HEK293 (cell line): Measurements from ENCODE around the gene SLC35F3.

Experiments
- ATF2 ChIP-seq: fragments of 450-650 bp; formaldehyde crosslinking; IDR thresholded peaks from 2 replicates; pipeline ENCODE4 v1.5.1; 2016; ENCODE audit warnings: missing biosample characterization, missing genetic modification characterization, low read depth
- CTCF ChIP-seq: fragments of 450-650 bp; formaldehyde crosslinking; IDR thresholded peaks from 2 replicates; pipeline ENCODE4 v1.5.1; 2016; ENCODE audit warnings: missing biosample characterization, missing genetic modification characterization
- GFI1B ChIP-seq: fragments of 450-650 bp; formaldehyde crosslinking; IDR thresholded peaks from 2 replicates; pipeline ENCODE4 v1.5.1; 2016; ENCODE audit warnings: missing biosample characterization, missing genetic modification characterization
- HOXA7 ChIP-seq: sonication (generic); formaldehyde crosslinking; IDR thresholded peaks from 2 replicates; pipeline ENCODE4 v1.8.1; 2022; ENCODE audit warnings: missing genetic modification reagents, borderline replicate concordance
- SALL2 ChIP-seq: fragments of 450-650 bp; formaldehyde crosslinking; IDR thresholded peaks from 2 replicates; pipeline ENCODE4 v1.5.0; 2017; ENCODE audit warnings: missing biosample characterization, mild to moderate bottlenecking, missing genetic modification characterization, borderline replicate concordance
- YY1 ChIP-seq: fragments of 450-650 bp; formaldehyde crosslinking; IDR thresholded peaks from 2 replicates; pipeline ENCODE4 v1.5.1; 2018; ENCODE audit warnings: missing biosample characterization, missing genetic modification characterization
- ZNF121 ChIP-seq: fragments of 450-650 bp; formaldehyde crosslinking; IDR thresholded peaks from 2 replicates; pipeline ENCODE4 v1.5.1; 2016; ENCODE audit warnings: missing biosample characterization, missing genetic modification characterization
- ZNF174 ChIP-seq: fragments of 450-650 bp; formaldehyde crosslinking; IDR thresholded peaks from 2 replicates; pipeline ENCODE4 v1.5.0; 2017; ENCODE audit warnings: missing biosample characterization, mild to moderate bottlenecking, missing genetic modification characterization
- ZNF280C ChIP-seq: fragments of 450-650 bp; formaldehyde crosslinking; IDR thresholded peaks from 2 replicates; pipeline ENCODE4 v1.5.1; 2016; ENCODE audit warnings: missing biosample characterization, missing genetic modification characterization
- ZNF416 ChIP-seq: fragments of 450-650 bp; formaldehyde crosslinking; IDR thresholded peaks from 2 replicates; pipeline ENCODE4 v1.5.1; 2016; ENCODE audit warnings: missing biosample characterization, missing genetic modification characterization

- TF ChIP-seq HOXA7 (no peak), ZNF416 (no peak), CTCF (tag by site-specific recombination) (no peak), ZNF174 (tag by site-specific recombination) (no peak), ZNF280C (tag by site-specific recombination) (no peak), YY1 (no peak), SALL2 (tag by site-specific recombination) (no peak), GFI1B (tag by site-specific recombination) (no peak), ATF2 (tag by site-specific recombination) (no peak), ZNF121 (no peak)
Observed at GRCh38 chr1:234169161-234169849, 264.8 kb downstream of the SLC35F3 start.
